ENCODE results near the gene WDR1.

The WDR1 gene

DNA sequence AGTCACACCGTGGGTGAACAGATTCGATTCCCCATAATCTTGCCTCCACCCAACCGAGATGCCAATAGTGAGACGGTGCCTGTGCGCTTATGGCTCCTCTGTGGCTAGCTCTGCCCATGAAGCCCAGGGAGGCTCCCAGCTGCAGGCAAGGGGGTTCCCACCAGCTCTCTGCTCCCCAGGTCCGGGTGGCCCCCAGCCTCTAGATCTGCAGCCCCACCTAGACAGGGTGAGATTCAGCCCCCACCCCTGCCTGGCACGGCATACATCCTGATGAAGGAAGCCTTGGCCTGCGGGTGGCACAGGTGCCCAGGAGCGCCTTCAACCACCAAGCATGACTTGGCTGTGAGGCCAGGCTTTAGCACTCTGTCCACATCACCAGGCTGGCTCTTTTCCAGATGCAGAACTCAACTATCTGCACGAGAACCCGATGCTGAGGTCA is 40.6 kb downstream of the WDR1 start:
- no peak for DNase-seq (ENCODE audit: low read depth, low spot score)
- H3K4me3 ChIP-seq (ENCODE audit: low read depth, low read length): no peak overlapping the region
- POLR2A ChIA-PET: no interaction called here
- CTCF ChIA-PET: interaction anchor here (0.7 to 2.6 kb wide), 3 partner anchors 9 to 13 kb away, joined by 3 to 12 read pairs (median 4); no protein-coding TSS in a partner anchor
- TF ChIP-seq, protein P1, sequence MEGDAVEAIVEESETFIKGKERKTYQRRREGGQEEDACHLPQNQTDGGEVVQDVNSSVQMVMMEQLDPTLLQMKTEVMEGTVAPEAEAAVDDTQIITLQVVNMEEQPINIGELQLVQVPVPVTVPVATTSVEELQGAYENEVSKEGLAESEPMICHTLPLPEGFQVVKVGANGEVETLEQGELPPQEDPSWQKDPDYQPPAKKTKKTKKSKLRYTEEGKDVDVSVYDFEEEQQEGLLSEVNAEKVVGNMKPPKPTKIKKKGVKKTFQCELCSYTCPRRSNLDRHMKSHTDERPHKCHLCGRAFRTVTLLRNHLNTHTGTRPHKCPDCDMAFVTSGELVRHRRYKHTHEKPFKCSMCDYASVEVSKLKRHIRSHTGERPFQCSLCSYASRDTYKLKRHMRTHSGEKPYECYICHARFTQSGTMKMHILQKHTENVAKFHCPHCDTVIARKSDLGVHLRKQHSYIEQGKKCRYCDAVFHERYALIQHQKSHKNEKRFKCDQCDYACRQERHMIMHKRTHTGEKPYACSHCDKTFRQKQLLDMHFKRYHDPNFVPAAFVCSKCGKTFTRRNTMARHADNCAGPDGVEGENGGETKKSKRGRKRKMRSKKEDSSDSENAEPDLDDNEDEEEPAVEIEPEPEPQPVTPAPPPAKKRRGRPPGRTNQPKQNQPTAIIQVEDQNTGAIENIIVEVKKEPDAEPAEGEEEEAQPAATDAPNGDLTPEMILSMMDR (IDR thresholded peaks at IDR 0.05; ENCODE audit: insufficient read depth, low read length, missing control alignments): no peak

DNA sequence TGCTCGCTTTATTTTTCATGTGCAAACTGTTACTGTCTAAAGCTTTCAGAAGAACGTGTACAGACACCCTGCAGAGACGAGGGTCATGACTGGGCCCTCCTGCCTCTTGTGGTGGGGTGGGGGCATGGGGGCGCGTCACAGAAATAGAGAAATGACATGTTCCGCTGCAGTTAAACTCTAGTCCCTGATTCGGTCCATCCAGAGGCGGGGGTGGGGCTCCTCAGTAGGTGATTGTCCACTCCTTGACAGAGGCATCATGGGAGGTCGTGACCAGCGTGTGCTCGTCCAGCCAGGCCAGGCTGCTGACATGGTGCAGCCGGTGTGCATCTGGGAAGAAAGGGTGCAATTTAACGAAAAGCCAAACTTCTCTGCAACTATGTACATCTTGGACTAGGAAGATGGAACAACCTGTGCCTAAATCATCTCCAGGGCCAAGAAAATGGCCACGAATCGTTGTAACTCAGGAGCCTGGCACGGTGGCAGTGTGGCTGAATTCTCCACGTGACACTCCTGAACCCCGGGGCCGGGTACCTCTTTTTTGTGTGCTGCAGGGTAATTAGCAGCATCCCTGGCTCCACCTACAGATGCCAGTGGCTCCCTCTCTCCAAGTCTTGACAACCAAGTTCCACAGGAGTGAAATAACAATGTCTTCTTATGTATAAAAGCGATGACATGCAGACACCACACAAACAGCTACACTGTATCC is 41.3 kb downstream of the WDR1 start:
- H3K4me3 ChIP-seq (ENCODE audit: low read depth, low read length): no peak overlapping the region
- POLR2A ChIA-PET: no interaction called here
- CTCF ChIA-PET: interaction anchor here (0.7 to 2.6 kb wide), 3 partner anchors 9 to 13 kb away, joined by 3 to 12 read pairs (median 4); no protein-coding TSS in a partner anchor
- TF ChIP-seq, protein P1 (IDR thresholded peaks at IDR 0.05; ENCODE audit: insufficient read depth, low read length, missing control alignments): no peak
- no peak for DNase-seq (ENCODE audit: low read depth, low spot score)

DNA sequence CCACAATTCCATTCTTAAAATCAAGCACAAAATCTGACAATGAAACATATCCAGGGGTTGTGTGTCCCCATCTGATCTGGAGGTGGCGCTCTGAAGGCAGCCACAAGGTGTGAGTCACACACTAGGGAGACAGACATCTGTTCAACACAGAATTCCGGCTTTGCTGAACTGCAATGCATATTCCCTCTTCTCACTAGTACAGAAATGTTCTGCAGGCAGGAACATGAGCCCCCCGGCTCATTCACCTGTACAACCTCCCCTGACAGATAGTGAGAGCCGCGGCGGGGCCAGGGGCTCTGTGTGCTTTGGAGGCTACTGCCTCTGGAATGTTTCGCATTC is 41.9 kb downstream of the WDR1 start:
- no peak for DNase-seq (ENCODE audit: low read depth, low spot score)
- ChIA-PET CTCF (interaction anchor here (2.6 kb wide), 1 partner anchor 10 kb away, joined by 12 read pairs; no protein-coding TSS in a partner anchor), POLR2A (no interaction called here)
- TF ChIP-seq, protein P1 (IDR thresholded peaks at IDR 0.05; ENCODE audit: insufficient read depth, low read length, missing control alignments): peak; percentile 61
- no peak overlapping the region for H3K4me3 ChIP-seq (ENCODE audit: low read depth, low read length)

DNA sequence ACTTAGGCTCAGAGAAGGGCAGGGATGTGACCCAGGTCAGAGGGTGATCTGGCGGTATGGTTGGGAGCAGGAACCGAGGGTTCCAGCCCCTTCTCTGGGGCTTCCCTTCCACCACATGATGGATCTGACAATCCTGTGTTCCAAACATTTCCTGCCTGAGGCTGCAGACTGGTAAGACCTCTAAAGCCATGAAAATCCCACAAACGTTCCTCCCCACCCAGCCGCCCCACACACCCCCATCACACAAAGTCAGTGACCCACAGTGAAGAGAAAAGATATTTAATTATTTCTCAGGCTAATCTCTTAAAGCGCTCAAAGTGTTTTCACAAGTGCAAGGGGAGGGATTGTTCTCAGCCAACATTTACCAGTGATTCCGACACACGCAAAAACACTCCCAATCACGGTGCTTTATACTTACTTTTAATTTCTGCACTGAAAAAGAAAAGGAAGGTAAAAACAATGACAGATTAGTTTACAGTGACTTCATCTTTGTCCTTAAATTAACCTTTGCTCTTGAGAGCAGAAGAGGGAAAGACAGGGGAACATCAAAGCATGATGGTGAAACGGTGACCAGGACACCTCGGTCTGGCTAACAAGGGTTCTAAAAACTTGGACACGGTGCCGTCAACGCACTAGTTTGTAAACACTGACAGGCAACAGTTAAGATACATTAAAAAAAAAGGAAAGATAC is 42.4 kb downstream of the WDR1 start:
- CTCF ChIA-PET: no interaction called here
- no peak for DNase-seq (ENCODE audit: low read depth, low spot score)
- POLR2A ChIA-PET: no interaction called here
- no peak overlapping the region for H3K4me3 ChIP-seq (ENCODE audit: low read depth, low read length)
- TF ChIP-seq, protein P1 (IDR thresholded peaks at IDR 0.05; ENCODE audit: insufficient read depth, low read length, missing control alignments): no peak

DNA sequence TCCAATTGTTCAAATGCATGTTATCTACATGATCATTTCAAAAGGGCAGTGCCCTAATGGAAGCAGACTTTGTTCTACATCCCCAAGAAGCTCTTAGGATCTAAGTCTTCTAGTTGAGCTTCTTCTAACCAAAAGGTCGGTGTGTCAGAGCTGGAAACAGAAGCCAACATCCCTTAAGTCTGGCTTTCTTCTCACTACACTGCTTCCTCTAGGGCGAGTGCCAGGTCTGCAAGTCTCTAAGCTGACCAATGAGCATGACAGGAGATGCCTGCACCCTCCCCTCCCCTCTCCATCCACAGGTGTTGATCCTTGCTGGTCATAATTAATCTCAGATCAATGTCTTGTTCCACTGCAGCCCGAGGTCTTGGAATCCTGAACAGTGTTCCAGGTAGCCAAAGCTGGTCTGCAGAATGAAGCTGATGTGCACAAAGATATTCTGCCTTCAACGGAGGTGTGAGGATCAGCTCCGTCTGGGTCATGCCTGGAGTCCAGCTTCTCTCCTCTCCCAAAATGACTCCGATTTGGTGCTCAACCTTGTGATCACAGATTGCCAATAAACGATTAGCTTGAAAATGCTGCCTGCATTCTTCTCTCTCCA is 44.1 kb downstream of the WDR1 start:
- ChIA-PET POLR2A (interaction anchor here (1.3 to 1.7 kb wide), 2 partner anchors 20 to 44 kb away, joined by 5 read pairs; partner anchors contain the start of gene WDR1), CTCF (interaction anchor here (0.6 to 1.0 kb wide), 4 partner anchors 8 to 41 kb away, joined by 3 read pairs; no protein-coding TSS in a partner anchor)
- TF ChIP-seq, protein P1 (IDR thresholded peaks at IDR 0.05; ENCODE audit: insufficient read depth, low read length, missing control alignments): no peak
- no peak for DNase-seq (ENCODE audit: low read depth, low spot score)
- H3K4me3 ChIP-seq (ENCODE audit: low read depth, low read length): no peak overlapping the region

DNA sequence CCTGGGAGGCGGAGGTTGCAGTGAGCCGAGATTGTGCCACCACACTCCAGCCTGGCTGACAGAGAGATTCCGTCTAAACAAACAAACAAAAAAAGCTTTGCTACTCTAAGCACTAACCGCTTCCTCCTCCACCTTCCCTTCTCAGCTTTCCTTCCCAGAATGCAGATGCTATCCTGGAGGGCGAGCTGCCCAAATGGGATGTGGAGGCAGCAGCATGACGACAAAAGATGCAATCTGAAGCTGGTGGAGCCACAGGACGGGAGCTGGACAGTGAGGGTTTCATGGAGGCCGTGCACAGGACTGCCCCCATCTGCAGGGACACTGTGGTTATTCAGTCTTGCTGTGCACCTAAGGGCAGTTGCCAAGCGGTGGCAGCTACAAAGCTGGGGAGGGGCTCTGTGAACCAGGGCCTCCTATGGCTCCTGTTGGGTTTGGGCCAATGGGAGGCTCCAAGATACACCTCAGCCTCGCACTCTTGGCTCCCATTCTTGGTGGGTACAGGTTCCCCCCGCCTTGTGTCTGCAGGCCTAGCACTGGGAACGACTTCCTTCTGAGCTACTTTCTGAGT is 47.4 kb downstream of the WDR1 start:
- TF ChIP-seq, protein P1 (IDR thresholded peaks at IDR 0.05; ENCODE audit: insufficient read depth, low read length, missing control alignments): no peak
- no peak for DNase-seq (ENCODE audit: low read depth, low spot score)
- CTCF ChIA-PET: no interaction called here
- POLR2A ChIA-PET: no interaction called here
- H3K4me3 ChIP-seq (ENCODE audit: low read depth, low read length): no peak overlapping the region
